Adrenal gland (tissue), 5 donors: ENCODE results near the gene MFSD12.

Source experiments
- CTCF ChIP-seq, 6 experiments: fragments of 450-650 bp in 4 of 6; fragments of 200-600 bp in 2 of 6; sonication (generic) in 1 of 6; IDR thresholded peaks; 1 replicate in 5 of 6; 2 replicates in 1 of 6; pipeline versions ENCODE4 v1.5.1 to v1.8.0; 2016 to 2021; ENCODE audit warnings: antibody characterized with exemption in 6 of 6, mild to moderate bottlenecking in 2 of 6, moderate library complexity in 1 of 6
- POLR2A ChIP-seq, 2 donors: fragments of 450-650 bp; IDR thresholded peaks; one replicate each; pipeline ENCODE4 v1.6.1; 2017; ENCODE audit warnings: antibody characterized with exemption in 2 of 2, mild to moderate bottlenecking in 2 of 2, moderate library complexity in 1 of 2
- donor health status: DM: no; HTN: no; CAD: no.

GRCh38 chr19:3586127-3586626 lies 28.8 kb upstream of the MFSD12 start:
- TF ChIP-seq CTCF (IDR thresholded peaks at IDR 0.05) (peak; percentile 20 to 62 (median 46)), POLR2A (IDR thresholded peaks at IDR 0.05) (no peak)
